Measurements from ENCODE around the gene SOCS3.

The SOCS3 gene

GRCh38 chr17:78358538-78359320, 1.1 kb downstream of the SOCS3 start:
- TF ChIP-seq POLR2AphosphoS5 (IDR thresholded peaks at IDR 0.05; ENCODE audit: low read depth, low read length), result no peak
- TF ChIP-seq REST (IDR thresholded peaks at IDR 0.05; ENCODE audit: insufficient read depth in 1 of 2, low read depth in 2 of 2, low read length in 2 of 2), result no peak
- no peak for TF ChIP-seq FOXP2 (optimal IDR thresholded peaks at IDR 0.05; ENCODE audit: borderline replicate concordance, extremely low read depth, extremely low read length, insufficient read depth)
- TF ChIP-seq SIN3A (IDR thresholded peaks at IDR 0.05; ENCODE audit: borderline replicate concordance, insufficient read depth, low read length), result no peak
- no peak for TF ChIP-seq TAF1 (IDR thresholded peaks at IDR 0.05; ENCODE audit: borderline replicate concordance, insufficient read depth, low read length)

GRCh38 chr17:78357672-78358537, 2.0 kb downstream of the SOCS3 start:
- no peak for TF ChIP-seq FOXP2 (optimal IDR thresholded peaks at IDR 0.05; ENCODE audit: borderline replicate concordance, extremely low read depth, extremely low read length, insufficient read depth)

GRCh38 chr17:78357177-78357586, 2.7 kb downstream of the SOCS3 start:
- TF ChIP-seq POLR2AphosphoS5 (IDR thresholded peaks at IDR 0.05; ENCODE audit: low read depth, low read length) (no peak), SIN3A (IDR thresholded peaks at IDR 0.05; ENCODE audit: borderline replicate concordance, insufficient read depth, low read length) (no peak), REST (IDR thresholded peaks at IDR 0.05; ENCODE audit: insufficient read depth in 1 of 2, low read depth in 2 of 2, low read length in 2 of 2) (no peak), FOXP2 (optimal IDR thresholded peaks at IDR 0.05; ENCODE audit: borderline replicate concordance, extremely low read depth, extremely low read length, insufficient read depth) (no peak)

GRCh38 chr17:78356101-78356713, 3.7 kb downstream of the SOCS3 start:
- TF ChIP-seq SIN3A (IDR thresholded peaks at IDR 0.05; ENCODE audit: borderline replicate concordance, insufficient read depth, low read length) (no peak), POLR2AphosphoS5 (IDR thresholded peaks at IDR 0.05; ENCODE audit: low read depth, low read length) (peak; percentile 51; the same call in 1 of the 2 replicates)

- TF ChIP-seq FOXP2 (optimal IDR thresholded peaks at IDR 0.05; ENCODE audit: borderline replicate concordance, extremely low read depth, extremely low read length, insufficient read depth), result no peak
- TF ChIP-seq REST (IDR thresholded peaks at IDR 0.05; ENCODE audit: insufficient read depth in 1 of 2, low read depth in 2 of 2, low read length in 2 of 2), result no peak
- no peak for TF ChIP-seq SIN3A (IDR thresholded peaks at IDR 0.05; ENCODE audit: borderline replicate concordance, insufficient read depth, low read length)
- TF ChIP-seq TAF1 (IDR thresholded peaks at IDR 0.05; ENCODE audit: borderline replicate concordance, insufficient read depth, low read length), result no peak
- TF ChIP-seq POLR2AphosphoS5 (IDR thresholded peaks at IDR 0.05; ENCODE audit: low read depth, low read length), result no peak
Measured at GRCh38 chr17:78355701-78356100, 4.2 kb downstream of the SOCS3 start.

Data from PFSK-1 (cell line).